ENCODE results near the gene TMEM184A. TPM values are rescaled to one million over a fixed set of nuclear protein-coding genes. Genes with fewer than 3 reads are reported as not detected.

TMEM184A gene
- total and polyA plus RNA-seq, 2 experiments from 2014 or later: 0.18 to 0.66 TPM

- Histone ChIP-seq H3K36me3 (ENCODE audit: insufficient read depth) (no peaks in the 10 kb centered on the region), H3K4me1 (ENCODE audit: insufficient read depth) (peaks cover 16% of the 10 kb centered on the region), H3K9me2 (ENCODE audit: insufficient read depth) (no peaks in the 10 kb centered on the region), H2AFZ (no peak overlapping the region), H3F3A (replicated peaks; ENCODE audit: low read depth) (0 out of 2 replicates have a peak, but pooled peaks cover 11% of the 10 kb centered on the region), H3K27ac (ENCODE audit: low read depth) (0 out of 2 replicates have a peak overlapping the region, but pooled peaks have one; percentile 39), H3K27me3 (ENCODE audit: insufficient read depth) (no peaks in the 10 kb centered on the region), H4K20me1 (replicated peaks; ENCODE audit: insufficient read depth) (no peaks in the 10 kb centered on the region; the same call in 1 of the 2 replicates), H3K4me2 (peak overlapping the region; percentile 78), H3K79me2 (replicated peaks; ENCODE audit: insufficient read depth) (peaks cover 50% of the 10 kb centered on the region), H3K4me3 (peak overlapping the region; percentile 55)
- peaks cover under 1% of the 10 kb centered on the region; the same call in 1 of the 3 replicates for H3K36me3 Mint-ChIP-seq (ENCODE audit: low read depth)
- H3K27me3 Mint-ChIP-seq (ENCODE audit: insufficient read depth, low read depth, poor library complexity): peaks cover 29% of the 10 kb centered on the region
- ATAC-seq (peak; percentile 13), DNase-seq (ENCODE audit: low spot score) (no peak)
- peak overlapping the region; percentile 56; the same call in 1 of the 2 replicates for H3K27ac Mint-ChIP-seq
- H3K4me1 Mint-ChIP-seq: peaks cover 38% of the 10 kb centered on the region
- H3K9me3 Mint-ChIP-seq: no peaks in the 10 kb centered on the region
- H3K4me3 Mint-ChIP-seq: peak overlapping the region; percentile 84
- TF ChIP-seq ETS1 (IDR thresholded peaks at IDR 0.05) (no peak), CREB1 (CRISPR knock-in tag; IDR thresholded peaks at IDR 0.05; ENCODE audit: low read depth) (no peak), ZNF462 (CRISPR knock-in tag; IDR thresholded peaks at IDR 0.05) (no peak), STAT1 (IDR thresholded peaks at IDR 0.05; ENCODE audit: unreplicated experiment) (no peak), POLR2AphosphoS5 (IDR thresholded peaks at IDR 0.05; ENCODE audit: low read depth) (no peak), EZH2 (IDR thresholded peaks at IDR 0.05; ENCODE audit: low read depth, unreplicated experiment) (no peak), CTCF (conservative IDR thresholded peaks at IDR 0.05; ENCODE audit: low read depth in 2 of 2) (no peak), EZH2phosphoT487 (IDR thresholded peaks at IDR 0.05; ENCODE audit: unreplicated experiment) (no peak), ZNF114 (CRISPR knock-in tag; IDR thresholded peaks at IDR 0.05) (no peak), JUNB (IDR thresholded peaks at IDR 0.05; ENCODE audit: unreplicated experiment) (no peak), REST (IDR thresholded peaks at IDR 0.05; ENCODE audit: unreplicated experiment) (no peak), ZNF331 (CRISPR knock-in tag; IDR thresholded peaks at IDR 0.05; ENCODE audit: low read depth) (no peak), NANOG (IDR thresholded peaks at IDR 0.05; ENCODE audit: borderline replicate concordance) (no peak)
These were observed 24.6 kb downstream of the TMEM184A start for GRCh38 chr7:1531263-1531978.
